A549 (cell line): Measurements from ENCODE around the gene SCPEP1.

Experiments used
- EP300 ChIP-seq, 2 experiments: fragments of >200 bp; sonication (Bioruptor Twin); formaldehyde crosslinking; IDR thresholded peaks; 2 replicates in 1 of 2; 3 replicates in 1 of 2; pipeline ENCODE4 v1.6.1; 2016 to 2017
- POLR2AphosphoS2 ChIP-seq: conservative IDR thresholded peaks from 2 replicates; pipeline ENCODE4 v1.6.1; 2012; ENCODE audit warnings: low read length, improper control_type of control experiment, inconsistent platforms
- ZNF302 ChIP-seq: fragments of 250-450 bp; sonication (Bioruptor Pico); IDR thresholded peaks from 2 replicates; pipeline ENCODE4 v1.9.0; 2021; ENCODE audit warnings: inconsistent platforms, mild to moderate bottlenecking, moderate library complexity

GRCh38 chr17:57045868-57046704 is 68.2 kb downstream of the SCPEP1 start:
- TF ChIP-seq POLR2AphosphoS2 (no peak), ZNF302 (CRISPR knock-in tag) (no peak), EP300 (IDR thresholded peaks at IDR 0.05) (no peak)
